Nephron progenitor cell (in vitro differentiated cells): ENCODE data around the gene SYT14.
"Not testable (repeated sequence)": the region's sequence is repeated elsewhere in the genome, so short reads cannot be mapped to it uniquely, and the experiment has no call there.

Experiments
- DNase-seq: peaks from one replicate; pipeline ENCODE4 v3.0.0; 2021
- H3K27ac Mint-ChIP-seq: 2 replicates; pipeline ENCODE4 v1.8.0; 2021; ENCODE audit warnings: mild to moderate bottlenecking, moderate library complexity, mixed read lengths
- H3K27me3 Mint-ChIP-seq: 2 replicates; pipeline ENCODE4 v1.8.0; 2021; ENCODE audit warnings: mild to moderate bottlenecking, low read depth, mixed read lengths; ENCODE audit not compliant: poor library complexity
- H3K36me3 Mint-ChIP-seq: 2 replicates; pipeline ENCODE4 v1.8.0; 2021; ENCODE audit warnings: low read depth, mixed read lengths
- H3K4me1 Mint-ChIP-seq: 2 replicates; pipeline ENCODE4 v1.8.0; 2021; ENCODE audit warnings: mixed read lengths
- H3K4me3 Mint-ChIP-seq: 2 replicates; pipeline ENCODE4 v1.8.0; 2021; ENCODE audit warnings: mild to moderate bottlenecking, moderate library complexity, mixed read lengths
- H3K9me3 Mint-ChIP-seq: 2 replicates; pipeline ENCODE4 v1.8.0; 2021; ENCODE audit warnings: mild to moderate bottlenecking, moderate library complexity, mixed read lengths
- TF ChIP-seq, protein P1 (sequence below): fragments of 200-600 bp; sonication (generic); IDR thresholded peaks from 2 replicates; pipeline ENCODE4 v1.5.0; 2021; ENCODE audit warnings: antibody characterized with exemption

The SYT14 gene

DNA sequence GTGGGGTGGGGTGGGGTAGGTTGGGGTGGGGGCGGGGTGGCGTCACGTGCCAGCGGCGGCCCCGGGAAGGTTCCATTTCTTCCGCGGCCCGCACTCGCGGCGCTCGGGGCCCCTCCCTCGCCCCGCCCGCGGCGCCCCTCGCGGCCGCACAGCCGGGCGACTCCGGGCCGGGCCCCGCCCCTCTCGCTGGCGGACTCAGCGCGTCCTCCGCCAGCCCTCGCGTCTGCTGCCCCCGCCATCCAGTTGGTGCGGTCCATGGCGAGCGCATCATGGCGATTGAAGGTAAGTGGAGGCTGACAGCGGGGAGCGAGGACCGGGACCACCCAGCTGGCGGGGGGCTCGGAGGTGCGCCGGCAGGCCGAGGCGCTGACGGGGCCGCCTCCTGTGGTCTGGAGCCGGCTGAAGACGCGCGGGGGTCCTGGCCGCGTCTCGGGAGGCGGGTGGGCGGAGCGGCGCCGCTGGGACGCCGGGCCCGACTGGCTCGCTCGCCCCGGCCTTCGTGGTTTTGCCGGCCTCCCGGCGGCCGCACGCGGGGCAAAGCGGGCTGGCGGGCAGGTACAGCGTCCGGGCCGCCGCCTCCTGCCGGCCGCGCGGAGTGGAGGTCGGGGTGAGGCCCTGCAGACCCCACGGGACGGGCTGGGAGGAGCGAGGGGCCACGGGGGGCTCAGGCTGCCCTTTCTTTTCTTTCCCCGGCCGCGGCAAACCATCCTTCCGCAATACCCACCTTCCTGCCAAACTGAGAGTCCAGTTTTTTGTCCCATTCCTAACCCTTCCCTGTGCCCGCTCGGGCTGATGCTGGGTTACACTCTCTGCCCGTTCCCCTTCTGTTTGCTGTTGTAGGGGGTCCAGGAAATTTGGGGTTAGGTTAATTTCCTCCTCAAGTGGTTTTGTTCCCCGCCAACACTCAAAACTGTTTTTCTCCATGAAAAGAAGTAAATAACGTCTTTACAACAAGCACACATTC lies at the start of gene SYT14:
Gene SYT14, plus strand, starts transcription at position 222 of the 964 bp plus-strand sequence. Its CDS starts 48 bp downstream, at position 270.
- Mint-ChIP-seq H3K27ac (no peak within 1 kb of the TSS), H3K27me3 (peaks cover 55% of the 10 kb centered on the region)

DNA sequence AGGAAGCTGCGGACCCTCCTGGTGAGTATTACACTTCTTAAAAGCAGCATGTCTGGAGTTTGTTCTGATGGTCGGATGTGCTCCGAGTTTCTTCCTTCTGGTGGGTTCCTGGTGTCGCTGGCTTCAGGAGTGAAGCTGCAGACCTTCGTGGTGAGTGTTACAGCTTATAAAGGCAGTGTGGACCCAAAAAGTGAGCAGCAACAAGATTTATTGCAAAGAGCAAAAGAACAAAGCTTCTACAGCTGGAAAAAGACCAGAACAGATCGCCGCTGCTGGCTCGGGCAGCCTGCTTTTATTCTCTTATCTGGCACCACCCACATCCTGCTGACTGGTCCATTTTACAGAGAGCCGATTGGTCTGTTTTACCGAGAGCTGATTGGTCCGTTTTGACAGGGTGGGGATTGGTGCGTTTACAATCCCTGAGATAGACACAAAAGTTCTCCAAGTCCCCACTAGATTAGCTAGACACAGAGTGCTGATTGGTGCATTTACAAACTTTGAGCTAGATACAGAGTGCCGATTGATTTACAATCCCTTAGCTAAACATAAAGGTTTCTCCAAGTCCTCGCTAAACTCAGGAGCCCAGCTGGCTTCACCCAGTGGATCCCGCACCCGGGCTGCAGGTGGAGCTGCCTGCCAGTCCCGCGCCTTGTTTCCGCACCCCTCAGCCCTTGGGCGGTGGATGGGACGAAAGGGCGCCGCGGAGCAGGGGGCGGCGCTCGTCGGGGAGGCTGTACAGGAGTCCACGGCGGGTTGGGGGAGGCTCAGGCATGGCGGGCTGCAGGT lies 49.5 kb upstream of the SYT14 start:
- H3K27me3 Mint-ChIP-seq, H3K4me3 Mint-ChIP-seq, H3K36me3 Mint-ChIP-seq, H3K4me1 Mint-ChIP-seq, DNase-seq, H3K9me3 Mint-ChIP-seq, H3K27ac Mint-ChIP-seq: not testable (repeated sequence)

More for the DNA sequence above, at the start of gene SYT14:
- Mint-ChIP-seq H3K9me3 (no peaks in the 10 kb centered on the region), H3K4me3 (peak within 1 kb of the TSS; percentile 86), H3K36me3 (no peaks in the 10 kb centered on the region), H3K4me1 (peaks cover 16% of the 10 kb centered on the region)
- TF ChIP-seq, protein P1, sequence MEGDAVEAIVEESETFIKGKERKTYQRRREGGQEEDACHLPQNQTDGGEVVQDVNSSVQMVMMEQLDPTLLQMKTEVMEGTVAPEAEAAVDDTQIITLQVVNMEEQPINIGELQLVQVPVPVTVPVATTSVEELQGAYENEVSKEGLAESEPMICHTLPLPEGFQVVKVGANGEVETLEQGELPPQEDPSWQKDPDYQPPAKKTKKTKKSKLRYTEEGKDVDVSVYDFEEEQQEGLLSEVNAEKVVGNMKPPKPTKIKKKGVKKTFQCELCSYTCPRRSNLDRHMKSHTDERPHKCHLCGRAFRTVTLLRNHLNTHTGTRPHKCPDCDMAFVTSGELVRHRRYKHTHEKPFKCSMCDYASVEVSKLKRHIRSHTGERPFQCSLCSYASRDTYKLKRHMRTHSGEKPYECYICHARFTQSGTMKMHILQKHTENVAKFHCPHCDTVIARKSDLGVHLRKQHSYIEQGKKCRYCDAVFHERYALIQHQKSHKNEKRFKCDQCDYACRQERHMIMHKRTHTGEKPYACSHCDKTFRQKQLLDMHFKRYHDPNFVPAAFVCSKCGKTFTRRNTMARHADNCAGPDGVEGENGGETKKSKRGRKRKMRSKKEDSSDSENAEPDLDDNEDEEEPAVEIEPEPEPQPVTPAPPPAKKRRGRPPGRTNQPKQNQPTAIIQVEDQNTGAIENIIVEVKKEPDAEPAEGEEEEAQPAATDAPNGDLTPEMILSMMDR, result no peak
- DNase-seq, result peak; percentile 69

DNA sequence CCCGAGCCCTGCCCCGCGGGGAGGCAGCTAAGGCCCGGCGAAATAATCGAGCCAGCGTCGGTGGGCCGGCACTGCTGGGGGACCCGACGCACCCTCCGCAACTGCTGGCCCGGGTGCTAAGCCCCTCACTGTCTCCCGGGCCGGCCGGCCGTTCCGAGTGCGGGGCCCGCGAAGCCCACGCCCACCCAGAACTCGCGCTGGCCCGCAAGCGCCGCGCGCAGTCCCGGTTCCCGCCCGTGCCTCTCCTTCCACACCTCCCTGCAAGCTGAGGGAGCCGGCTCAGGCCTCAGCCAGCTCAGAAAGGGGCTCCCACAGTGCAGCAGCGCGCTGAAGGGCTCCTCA lies 49.0 kb upstream of the SYT14 start:
- TF ChIP-seq, protein P1, result no peak

DNA sequence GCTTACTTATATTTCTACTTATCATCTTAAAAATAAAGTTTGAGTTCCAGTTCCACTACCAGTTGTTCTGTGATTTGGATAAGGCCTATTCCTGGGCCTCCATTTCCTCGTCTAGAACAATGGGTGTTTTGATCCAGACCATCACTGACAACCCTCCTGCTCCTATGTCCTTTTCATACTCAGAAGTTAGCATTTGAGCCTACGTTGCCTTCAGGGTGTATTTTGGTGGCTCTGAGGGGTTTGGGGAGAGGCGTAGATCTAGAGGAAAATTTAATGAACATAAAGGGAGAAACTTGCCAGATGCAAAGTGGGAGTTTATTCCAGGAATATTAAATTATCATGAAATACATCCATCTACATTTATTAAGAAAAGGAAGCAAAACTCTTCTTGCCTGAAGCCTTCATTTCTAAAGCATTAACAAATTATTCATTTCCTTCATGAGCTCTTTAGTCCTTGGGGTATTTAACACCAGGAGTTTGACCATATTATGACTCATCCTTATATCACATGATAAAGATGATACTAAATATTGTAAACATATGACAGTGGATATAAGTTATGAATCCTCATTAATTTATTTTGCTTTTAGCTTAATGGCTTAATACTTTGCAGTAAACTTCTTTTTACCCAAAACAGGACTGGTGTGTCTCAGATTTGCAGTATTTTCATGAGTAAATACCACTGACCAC lies 47.2 kb upstream of the SYT14 start:
- Mint-ChIP-seq H3K27me3 (peaks cover 11% of the 10 kb centered on the region), H3K36me3 (no peaks in the 10 kb centered on the region), H3K9me3 (no peaks in the 10 kb centered on the region), H3K4me1 (no peaks in the 10 kb centered on the region), H3K27ac (no peak overlapping the region), H3K4me3 (no peak overlapping the region)
- TF ChIP-seq, protein P1, result no peak
- no peak for DNase-seq

More for the DNA sequence above, 49.0 kb upstream of the SYT14 start:
- Mint-ChIP-seq H3K27ac (no peak overlapping the region), H3K4me1 (peaks cover 2% of the 10 kb centered on the region), H3K4me3 (no peak overlapping the region), H3K9me3 (no peaks in the 10 kb centered on the region), H3K36me3 (no peaks in the 10 kb centered on the region), H3K27me3 (peaks cover 8% of the 10 kb centered on the region)
- DNase-seq, result no peak

DNA sequence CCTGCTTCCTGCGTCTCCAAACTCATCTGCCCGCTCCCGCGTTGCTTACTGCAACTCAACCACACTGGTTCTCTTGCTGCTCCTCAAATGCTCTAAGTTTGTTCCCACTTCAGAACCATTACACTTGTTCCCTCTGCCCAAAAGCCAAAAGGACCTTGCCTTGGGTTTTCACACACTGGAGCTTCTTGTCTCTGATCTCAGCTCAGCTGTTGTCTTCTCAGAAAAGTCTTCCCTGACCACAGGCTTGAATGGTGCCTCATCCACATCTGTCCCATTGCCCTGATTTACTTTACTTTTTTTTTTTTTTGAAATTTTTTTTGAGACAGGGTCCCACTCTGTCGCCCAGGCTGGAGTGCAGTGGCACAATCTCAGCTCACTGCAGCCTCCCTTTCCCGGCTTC lies 44.3 kb upstream of the SYT14 start:
- no peaks in the 10 kb centered on the region for H3K4me1 Mint-ChIP-seq
- no peak for DNase-seq
- H3K27ac Mint-ChIP-seq, result no peak overlapping the region
- no peaks in the 10 kb centered on the region for H3K9me3 Mint-ChIP-seq
- peaks cover 6% of the 10 kb centered on the region for H3K27me3 Mint-ChIP-seq
- H3K36me3 Mint-ChIP-seq, result no peaks in the 10 kb centered on the region
- TF ChIP-seq, protein P1, result no peak
- no peak overlapping the region for H3K4me3 Mint-ChIP-seq

DNA sequence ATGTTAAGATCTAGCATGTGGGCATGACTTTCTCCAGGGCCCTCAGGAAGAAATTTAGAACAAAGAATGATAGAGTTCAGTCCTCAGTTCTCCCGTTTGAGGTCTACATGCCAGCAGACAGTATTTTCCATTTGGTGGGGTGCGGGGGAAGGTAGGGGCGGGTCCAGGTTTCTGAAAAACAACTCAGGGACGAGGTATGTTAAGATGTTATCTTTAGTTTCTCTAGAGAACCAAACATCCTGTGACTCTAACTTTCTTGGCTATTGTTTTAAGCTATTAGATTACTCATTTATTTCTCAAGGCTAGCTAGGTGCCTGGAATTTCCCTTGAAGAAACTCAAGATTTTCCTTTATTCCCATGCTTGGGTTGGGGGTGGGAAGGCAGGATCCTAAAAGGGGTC lies 42.3 kb upstream of the SYT14 start:
- H3K4me3 Mint-ChIP-seq, result no peak overlapping the region
- TF ChIP-seq, protein P1, result no peak
- peaks cover 6% of the 10 kb centered on the region for H3K27me3 Mint-ChIP-seq
- no peaks in the 10 kb centered on the region for H3K36me3 Mint-ChIP-seq
- DNase-seq, result no peak
- no peak overlapping the region for H3K27ac Mint-ChIP-seq
- no peaks in the 10 kb centered on the region for H3K4me1 Mint-ChIP-seq
- no peaks in the 10 kb centered on the region for H3K9me3 Mint-ChIP-seq
